Naive thymus-derived CD4-positive, alpha-beta T cell (primary cell): ENCODE results near the gene CRX. TPM values are rescaled to one million over a fixed set of nuclear protein-coding genes. Genes with fewer than 3 reads are reported as not detected.
A peak's percentile ranks its signal among the peaks of the same experiment; 100 is the strongest.

Source experiments
- ATAC-seq: fragments of 150-1000 bp; cut with Tn5 transposase; 2 replicates; pipeline ENCODE4 v1.10.0; 2021; ENCODE audit warnings: mild to moderate bottlenecking, moderate library complexity
- CTCF ChIA-PET: fragments of 350-600 bp; sonication (Branson Sonifier 250); formaldehyde crosslinking; loops from one replicate; lab custom pipeline; 2021; ENCODE audit warnings: antibody characterized with exemption; lab: Charles Lee
- POLR2A ChIA-PET: fragments of 350-600 bp; sonication (Branson Sonifier 250); formaldehyde crosslinking; loops from one replicate; lab custom pipeline; 2021; ENCODE audit warnings: antibody characterized with exemption, inconsistent platforms; lab: Charles Lee
- DNase-seq, 9 donors: peaks; one replicate each; pipeline versions ENCODE4 v3.0.0 to v3.0.0-alpha.2; 2020 to 2022; ENCODE audit warnings: mixed read lengths in 1 of 9
- H3K27ac ChIP-seq: one replicate; pipeline ENCODE4 v1.7.0; 2013; ENCODE audit warnings: mild to moderate bottlenecking, low read depth, low read length, moderate library complexity
- H3K27me3 ChIP-seq, 2 donors: one replicate each; pipeline ENCODE4 v1.7.0; 2013; ENCODE audit warnings: low read length in 2 of 2, mild to moderate bottlenecking in 2 of 2, moderate library complexity in 2 of 2; ENCODE audit not compliant: control insufficient read depth in 2 of 2, insufficient read depth in 2 of 2
- H3K36me3 ChIP-seq, 3 experiments: 1 replicate in 2 of 3; 2 replicates in 1 of 3; pipeline ENCODE4 v1.7.0; 2013; ENCODE audit warnings: low read length in 3 of 3, mild to moderate bottlenecking in 3 of 3, moderate library complexity in 1 of 3; ENCODE audit not compliant: insufficient read depth in 3 of 3, control insufficient read depth in 2 of 3
- H3K4me1 ChIP-seq, 2 donors: one replicate each; pipeline ENCODE4 v1.7.0; 2013; ENCODE audit warnings: low read length in 2 of 2, mild to moderate bottlenecking in 2 of 2, moderate library complexity in 1 of 2; ENCODE audit not compliant: control insufficient read depth in 2 of 2, insufficient read depth in 2 of 2
- H3K4me3 ChIP-seq: 2 replicates; pipeline ENCODE4 v1.7.0; 2013; ENCODE audit warnings: mild to moderate bottlenecking, low read length
- H3K9me3 ChIP-seq, 3 experiments: 1 replicate in 2 of 3; 2 replicates in 1 of 3; pipeline ENCODE4 v1.7.0; 2013; ENCODE audit warnings: low read length in 3 of 3; ENCODE audit not compliant: control insufficient read depth in 2 of 3
- H3K27ac Mint-ChIP-seq, 9 donors: one replicate each; pipeline ENCODE4 v1.8.0; 2020 to 2022; ENCODE audit warnings: mixed read lengths in 9 of 9, mild to moderate bottlenecking in 8 of 9, moderate library complexity in 5 of 9, inconsistent platforms in 2 of 9
- H3K27me3 Mint-ChIP-seq, 5 donors: one replicate each; pipeline ENCODE4 v1.8.0; 2021 to 2022; ENCODE audit warnings: mixed read lengths in 5 of 5, mild to moderate bottlenecking in 1 of 5
- H3K36me3 Mint-ChIP-seq, 5 donors: one replicate each; pipeline ENCODE4 v1.8.0; 2020 to 2022; ENCODE audit warnings: mixed read lengths in 5 of 5, mild to moderate bottlenecking in 3 of 5, inconsistent platforms in 1 of 5
- H3K4me1 Mint-ChIP-seq, 7 donors: one replicate each; pipeline ENCODE4 v1.8.0; 2020 to 2022; ENCODE audit warnings: mixed read lengths in 7 of 7, mild to moderate bottlenecking in 3 of 7, inconsistent platforms in 1 of 7
- H3K4me3 Mint-ChIP-seq, 10 donors: one replicate each; pipeline ENCODE4 v1.8.0; 2020 to 2022; ENCODE audit warnings: mild to moderate bottlenecking in 10 of 10, mixed read lengths in 10 of 10, moderate library complexity in 6 of 10, inconsistent platforms in 2 of 10
- H3K9me3 Mint-ChIP-seq, 11 donors: one replicate each; pipeline ENCODE4 v1.8.0; 2020 to 2022; ENCODE audit warnings: mixed read lengths in 11 of 11, mild to moderate bottlenecking in 4 of 11, inconsistent platforms in 1 of 11, moderate library complexity in 1 of 11
- intact Hi-C, 2 donors: fragments of 100-400 bp; cut with micrococcal nuclease; formaldehyde crosslinking; loops; one replicate each; pipeline ENCODE4 v1.15.1; 2023
- polyA plus RNA-seq, 2 donors: library from polyadenylated mRNA; unstranded; fragments of 300-500 nt; fragmentation: Illumina TruSeq; gene quantifications; one replicate each; pipeline ENCODE4 v1.2.3, GENCODE V29; 2021
- total RNA-seq, 6 experiments: library from RNA in 5 of 6; stranded (reverse) in 5 of 6; gene quantifications; 1 replicate in 5 of 6; 2 replicates in 1 of 6; pipeline ENCODE4 v1.2.3 and lab custom pipeline; 2021 to 2026

CRX gene
- total and polyA plus RNA-seq, 7 experiments from 2014 or later, result not detected

- peak; percentile 85 for ATAC-seq
These were observed 31.3 kb upstream of the CRX start for GRCh38 chr19:47790398-47790814.

GRCh38 chr19:47792616-47793015 lies 29.1 kb upstream of the CRX start:
- Histone ChIP-seq H3K36me3 (no peaks in the 10 kb centered on the region), H3K27ac (no peak overlapping the region), H3K4me1 (no peaks in the 10 kb centered on the region), H3K9me3 (no peaks in the 10 kb centered on the region), H3K27me3 (no peaks in the 10 kb centered on the region), H3K4me3 (no peak overlapping the region)
- no peak overlapping the region for H3K4me3 Mint-ChIP-seq
- peaks cover 0 to 4% (median 0%) of the 10 kb centered on the region in 5 donors for H3K27me3 Mint-ChIP-seq
- peaks cover 0 to 5% (median 0%) of the 10 kb centered on the region in 11 donors for H3K9me3 Mint-ChIP-seq
- ChIA-PET CTCF (interaction anchor here (0.7 kb wide), 1 partner anchor 149 kb away, joined by 3 read pairs; no protein-coding TSS in a partner anchor), POLR2A (no interaction called here)
- ATAC-seq (no peak), DNase-seq (no peak)
- H3K27ac Mint-ChIP-seq, result no peak overlapping the region
- intact Hi-C loops, result no loop called here
- peaks cover 1 to 5% (median 4%) of the 10 kb centered on the region in 7 donors for H3K4me1 Mint-ChIP-seq
- H3K36me3 Mint-ChIP-seq, result peaks cover 0 to 4% (median 0%) of the 10 kb centered on the region in 5 donors

More at GRCh38 chr19:47790398-47790814, 31.3 kb upstream of the CRX start:
- no peak overlapping the region for H3K4me3 Mint-ChIP-seq
- H3K27me3 Mint-ChIP-seq, result peaks cover 0 to under 1% (median 0%) of the 10 kb centered on the region in 5 donors
- H3K36me3 Mint-ChIP-seq, result peaks cover 0 to 1% (median 0%) of the 10 kb centered on the region in 5 donors
- Histone ChIP-seq H3K27ac (no peak overlapping the region), H3K36me3 (peaks cover 0 to 11% (median 0%) of the 10 kb centered on the region in 3 experiments), H3K4me1 (no peaks in the 10 kb centered on the region), H3K9me3 (no peaks in the 10 kb centered on the region), H3K4me3 (no peak overlapping the region), H3K27me3 (no peaks in the 10 kb centered on the region)
- peaks cover 0 to 5% (median 0%) of the 10 kb centered on the region in 11 donors for H3K9me3 Mint-ChIP-seq
- H3K27ac Mint-ChIP-seq, result peak overlapping the region in 1 of 9 donors; percentile 32
- H3K4me1 Mint-ChIP-seq, result peaks cover 1 to 5% (median 4%) of the 10 kb centered on the region in 7 donors
- peak; percentile 51 to 85 (median 74) for DNase-seq
- intact Hi-C loops, result loop anchor here in 1 of 2 donors (2.0 kb wide), 1 partner anchor 72 kb away; no protein-coding TSS in a partner anchor
- POLR2A ChIA-PET, result no interaction called here
- CTCF ChIA-PET, result interaction anchor here (0.7 to 1.6 kb wide), 7 partner anchors 15 to 418 kb away, joined by 3 to 9 read pairs (median 3); partner anchors contain the start of gene EHD2

GRCh38 chr19:47794526-47794925 lies 27.2 kb upstream of the CRX start:
- H3K27me3 Mint-ChIP-seq, result peaks cover 0 to 10% (median 4%) of the 10 kb centered on the region in 5 donors
- H3K4me3 Mint-ChIP-seq, result no peak overlapping the region
- CTCF ChIA-PET, result no interaction called here
- Histone ChIP-seq H3K27ac (no peak overlapping the region), H3K4me3 (no peak overlapping the region), H3K9me3 (no peaks in the 10 kb centered on the region), H3K4me1 (no peaks in the 10 kb centered on the region), H3K27me3 (no peaks in the 10 kb centered on the region), H3K36me3 (no peaks in the 10 kb centered on the region)
- DNase-seq (no peak), ATAC-seq (no peak)
- POLR2A ChIA-PET, result no interaction called here
- H3K27ac Mint-ChIP-seq, result no peak overlapping the region
- peaks cover 0 to 8% (median 0%) of the 10 kb centered on the region in 11 donors for H3K9me3 Mint-ChIP-seq
- H3K36me3 Mint-ChIP-seq, result peaks cover 0 to 8% (median 0%) of the 10 kb centered on the region in 5 donors
- intact Hi-C loops, result no loop called here
- peaks cover 0 to 3% (median 0%) of the 10 kb centered on the region in 7 donors for H3K4me1 Mint-ChIP-seq

- ChIA-PET POLR2A (no interaction called here), CTCF (interaction anchor here (0.6 kb wide), 1 partner anchor 350 kb away, joined by 4 read pairs; no protein-coding TSS in a partner anchor)
- DNase-seq (no peak), ATAC-seq (no peak)
- H3K27me3 ChIP-seq, result no peaks in the 10 kb centered on the region
- peaks cover 0 to 12% (median 4%) of the 10 kb centered on the region in 5 donors for H3K36me3 Mint-ChIP-seq
- no peak overlapping the region for H3K27ac Mint-ChIP-seq
- H3K4me1 ChIP-seq, result no peaks in the 10 kb centered on the region
- peaks cover 0 to 10% (median 4%) of the 10 kb centered on the region in 5 donors for H3K27me3 Mint-ChIP-seq
- intact Hi-C loops, result no loop called here
- H3K27ac ChIP-seq, result no peak overlapping the region
- no peaks in the 10 kb centered on the region for H3K36me3 ChIP-seq
- peaks cover 0 to 8% (median 0%) of the 10 kb centered on the region in 11 donors for H3K9me3 Mint-ChIP-seq
- H3K4me1 Mint-ChIP-seq, result no peaks in the 10 kb centered on the region
- H3K4me3 ChIP-seq, result no peak overlapping the region
- no peak overlapping the region for H3K4me3 Mint-ChIP-seq
- H3K9me3 ChIP-seq, result no peaks in the 10 kb centered on the region
These were observed 25.0 kb upstream of the CRX start for GRCh38 chr19:47796785-47797184.

- H3K9me3 ChIP-seq, result no peaks in the 10 kb centered on the region
- DNase-seq (no peak), ATAC-seq (no peak)
- ChIA-PET POLR2A (no interaction called here), CTCF (interaction anchor here (0.6 kb wide), 1 partner anchor 575 kb away, joined by 3 read pairs; no protein-coding TSS in a partner anchor)
- Mint-ChIP-seq H3K4me3 (no peak overlapping the region), H3K4me1 (no peaks in the 10 kb centered on the region), H3K9me3 (peaks cover 0 to 6% (median 0%) of the 10 kb centered on the region in 11 donors), H3K27me3 (peaks cover 0 to 10% (median 4%) of the 10 kb centered on the region in 5 donors), H3K36me3 (peaks cover 0 to 12% (median 4%) of the 10 kb centered on the region in 5 donors), H3K27ac (no peak overlapping the region)
- H3K27me3 ChIP-seq, result no peaks in the 10 kb centered on the region
- no peak overlapping the region for H3K27ac ChIP-seq
- no peaks in the 10 kb centered on the region for H3K36me3 ChIP-seq
- intact Hi-C loops, result no loop called here
- H3K4me1 ChIP-seq, result no peaks in the 10 kb centered on the region
- H3K4me3 ChIP-seq, result no peak overlapping the region
These were observed 23.5 kb upstream of the CRX start for GRCh38 chr19:47797996-47798903.

GRCh38 chr19:47798904-47799266 lies 22.9 kb upstream of the CRX start:
- intact Hi-C loops, result no loop called here
- H3K9me3 Mint-ChIP-seq, result peaks cover 0 to 6% (median 0%) of the 10 kb centered on the region in 11 donors
- no peaks in the 10 kb centered on the region for H3K9me3 ChIP-seq
- H3K4me1 ChIP-seq, result no peaks in the 10 kb centered on the region
- POLR2A ChIA-PET, result no interaction called here
- CTCF ChIA-PET, result interaction anchor here (0.6 kb wide), 1 partner anchor 576 kb away, joined by 3 read pairs; no protein-coding TSS in a partner anchor
- no peak for ATAC-seq
- no peaks in the 10 kb centered on the region for H3K36me3 ChIP-seq
- no peaks in the 10 kb centered on the region for H3K27me3 ChIP-seq
- H3K27ac ChIP-seq, result no peak overlapping the region
- H3K27ac Mint-ChIP-seq, result no peak overlapping the region
- DNase-seq, result no peak
- H3K36me3 Mint-ChIP-seq, result peaks cover 0 to 12% (median 4%) of the 10 kb centered on the region in 5 donors
- no peaks in the 10 kb centered on the region for H3K4me1 Mint-ChIP-seq
- peaks cover 0 to 10% (median 4%) of the 10 kb centered on the region in 5 donors for H3K27me3 Mint-ChIP-seq
- no peak overlapping the region for H3K4me3 ChIP-seq
- H3K4me3 Mint-ChIP-seq, result no peak overlapping the region
